ENCODE results near the gene SLC30A4.

Gene SLC30A4

DNA sequence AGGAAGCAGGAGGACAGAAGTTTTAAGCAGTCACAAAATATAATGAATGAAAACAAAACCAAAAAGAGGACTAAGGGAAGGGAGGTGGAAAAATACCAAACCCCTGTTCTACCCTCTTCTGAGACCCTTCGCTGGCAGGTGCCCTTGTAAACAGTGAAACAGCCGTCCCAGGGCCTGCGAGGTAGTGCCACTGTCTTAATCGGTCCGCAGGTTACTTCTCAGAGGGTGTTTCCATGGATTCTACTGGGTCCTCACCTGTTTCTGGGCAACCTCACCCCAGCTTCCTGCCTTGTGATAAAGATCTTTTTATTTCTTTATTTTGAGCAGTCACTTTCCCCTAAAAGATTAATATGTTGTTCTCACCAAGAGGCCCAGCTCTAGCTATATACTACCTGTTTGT, 65.3 kb downstream of the SLC30A4 start:
- H3K36me3 ChIP-seq (ENCODE audit: insufficient read depth, low read length), result no peaks in the 10 kb centered on the region
- no peak overlapping the region; the same call in 1 of the 2 replicates for H2AFZ ChIP-seq (ENCODE audit: low read length)
- H3K27me3 ChIP-seq (ENCODE audit: insufficient read depth, low read length, poor library complexity, severe bottlenecking), result no peaks in the 10 kb centered on the region
- no peaks in the 10 kb centered on the region for H3K9me3 ChIP-seq (ENCODE audit: insufficient read depth, low read depth, low read length)
- no peaks in the 10 kb centered on the region for H3K79me2 ChIP-seq (ENCODE audit: insufficient read depth, low read length)
- no peak overlapping the region for H3K9ac ChIP-seq (ENCODE audit: low read depth, low read length, poor library complexity, severe bottlenecking)
- peaks cover 36% of the 10 kb centered on the region for H3K4me1 ChIP-seq (ENCODE audit: insufficient read depth, low read length, poor library complexity, severe bottlenecking)
- no peak for TF ChIP-seq EZH2phosphoT487 (IDR thresholded peaks at IDR 0.05; ENCODE audit: borderline replicate concordance)
- TF ChIP-seq, protein P1, sequence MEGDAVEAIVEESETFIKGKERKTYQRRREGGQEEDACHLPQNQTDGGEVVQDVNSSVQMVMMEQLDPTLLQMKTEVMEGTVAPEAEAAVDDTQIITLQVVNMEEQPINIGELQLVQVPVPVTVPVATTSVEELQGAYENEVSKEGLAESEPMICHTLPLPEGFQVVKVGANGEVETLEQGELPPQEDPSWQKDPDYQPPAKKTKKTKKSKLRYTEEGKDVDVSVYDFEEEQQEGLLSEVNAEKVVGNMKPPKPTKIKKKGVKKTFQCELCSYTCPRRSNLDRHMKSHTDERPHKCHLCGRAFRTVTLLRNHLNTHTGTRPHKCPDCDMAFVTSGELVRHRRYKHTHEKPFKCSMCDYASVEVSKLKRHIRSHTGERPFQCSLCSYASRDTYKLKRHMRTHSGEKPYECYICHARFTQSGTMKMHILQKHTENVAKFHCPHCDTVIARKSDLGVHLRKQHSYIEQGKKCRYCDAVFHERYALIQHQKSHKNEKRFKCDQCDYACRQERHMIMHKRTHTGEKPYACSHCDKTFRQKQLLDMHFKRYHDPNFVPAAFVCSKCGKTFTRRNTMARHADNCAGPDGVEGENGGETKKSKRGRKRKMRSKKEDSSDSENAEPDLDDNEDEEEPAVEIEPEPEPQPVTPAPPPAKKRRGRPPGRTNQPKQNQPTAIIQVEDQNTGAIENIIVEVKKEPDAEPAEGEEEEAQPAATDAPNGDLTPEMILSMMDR (conservative IDR thresholded peaks at IDR 0.05; ENCODE audit: low read length), result no peak
- peak overlapping the region; percentile 74 for H3K4me3 ChIP-seq (ENCODE audit: low read length, poor library complexity, severe bottlenecking)
- H3K9me2 ChIP-seq (replicated peaks; ENCODE audit: low read depth, low read length), result no peaks in the 10 kb centered on the region
- H4K20me1 ChIP-seq (ENCODE audit: insufficient read depth, low read length, poor library complexity, severe bottlenecking), result no peaks in the 10 kb centered on the region
- H3K4me2 ChIP-seq (ENCODE audit: low read depth, low read length, poor library complexity, severe bottlenecking), result peak overlapping the region; percentile 87
- no peaks in the 10 kb centered on the region for H3F3A ChIP-seq (ENCODE audit: low read depth)

DNA sequence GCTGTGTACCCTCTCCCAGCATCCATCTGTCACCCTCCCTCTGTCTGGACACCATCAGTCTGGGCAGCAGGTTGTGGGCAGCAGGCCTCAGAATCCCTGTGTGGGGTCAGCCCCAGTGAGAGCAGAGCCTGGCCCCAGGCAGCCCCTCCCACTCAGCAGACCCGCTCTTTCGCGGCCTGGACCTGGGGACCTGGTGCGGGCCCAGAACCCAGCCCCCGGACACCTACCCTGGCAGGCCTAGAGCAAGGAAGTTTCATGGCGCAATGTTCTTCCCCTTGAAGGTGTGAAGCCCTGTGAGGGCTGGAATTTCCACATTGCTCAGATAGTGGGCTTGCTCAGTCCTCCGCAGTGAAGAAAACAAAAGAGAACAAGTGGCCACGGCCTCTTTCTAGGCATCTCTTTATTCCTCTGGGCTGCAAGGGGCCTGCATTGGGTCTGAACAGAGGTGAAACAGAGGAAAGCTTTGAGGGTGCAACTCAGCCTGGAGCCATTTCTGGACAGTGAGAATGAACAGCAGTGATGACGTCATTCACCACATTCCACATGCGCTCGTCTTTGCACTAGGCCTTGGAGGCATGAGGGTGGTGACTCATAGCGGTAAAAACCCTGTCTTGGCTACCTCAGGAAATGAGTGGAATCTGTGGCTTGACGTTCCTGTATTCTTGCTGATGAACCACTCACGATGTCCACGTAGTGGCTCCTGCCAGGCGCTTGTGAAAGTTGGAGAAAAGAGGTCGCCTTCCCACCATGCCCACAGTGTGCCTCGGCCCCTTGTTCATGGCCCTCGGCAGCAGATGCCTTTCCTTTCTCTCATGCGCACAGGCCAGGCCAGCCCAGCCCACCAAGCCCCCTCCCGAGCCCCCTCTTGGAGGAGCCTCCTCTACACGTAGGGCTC, 66.1 kb downstream of the SLC30A4 start:
- Histone ChIP-seq H3K9ac (ENCODE audit: low read depth, low read length, poor library complexity, severe bottlenecking) (no peak overlapping the region), H4K20me1 (ENCODE audit: insufficient read depth, low read length, poor library complexity, severe bottlenecking) (no peaks in the 10 kb centered on the region), H3K4me2 (ENCODE audit: low read depth, low read length, poor library complexity, severe bottlenecking) (peak overlapping the region; percentile 87), H3K9me3 (ENCODE audit: insufficient read depth, low read depth, low read length) (no peaks in the 10 kb centered on the region), H3K36me3 (ENCODE audit: insufficient read depth, low read length) (no peaks in the 10 kb centered on the region), H3K79me2 (ENCODE audit: insufficient read depth, low read length) (no peaks in the 10 kb centered on the region), H3K4me3 (ENCODE audit: low read length, poor library complexity, severe bottlenecking) (peak overlapping the region; percentile 74), H3K4me1 (ENCODE audit: insufficient read depth, low read length, poor library complexity, severe bottlenecking) (peaks cover 36% of the 10 kb centered on the region), H3F3A (ENCODE audit: low read depth) (no peaks in the 10 kb centered on the region), H3K27me3 (ENCODE audit: insufficient read depth, low read length, poor library complexity, severe bottlenecking) (no peaks in the 10 kb centered on the region), H3K9me2 (replicated peaks; ENCODE audit: low read depth, low read length) (no peaks in the 10 kb centered on the region), H2AFZ (ENCODE audit: low read length) (peak overlapping the region; percentile 71; the same call in 1 of the 2 replicates)
- TF ChIP-seq, protein P1 (conservative IDR thresholded peaks at IDR 0.05; ENCODE audit: low read length), result no peak
- no peak for TF ChIP-seq EZH2phosphoT487 (IDR thresholded peaks at IDR 0.05; ENCODE audit: borderline replicate concordance)

DNA sequence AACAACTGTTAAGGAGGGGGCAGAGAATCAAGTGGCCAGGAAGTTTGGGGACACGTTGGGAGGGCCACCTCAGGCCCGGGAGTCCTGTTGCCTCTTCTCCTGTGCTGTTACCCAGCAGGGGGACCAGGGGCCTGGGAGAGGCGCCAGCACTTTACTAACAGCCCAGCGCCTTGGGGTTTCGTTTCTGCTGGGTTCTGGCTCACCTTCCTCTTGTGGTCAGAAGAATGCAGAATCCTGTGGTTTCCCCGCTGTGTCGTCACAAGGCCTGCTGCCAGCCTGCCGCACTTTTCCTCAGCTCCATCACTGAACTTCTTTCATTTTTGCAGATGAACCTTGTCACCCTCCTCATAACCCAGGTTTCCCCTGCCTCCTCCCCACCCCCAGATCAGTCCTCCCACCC, 67.7 kb downstream of the SLC30A4 start:
- Histone ChIP-seq H3K36me3 (ENCODE audit: insufficient read depth, low read length) (no peaks in the 10 kb centered on the region), H4K20me1 (ENCODE audit: insufficient read depth, low read length, poor library complexity, severe bottlenecking) (no peaks in the 10 kb centered on the region), H3K4me2 (ENCODE audit: low read depth, low read length, poor library complexity, severe bottlenecking) (peak overlapping the region; percentile 82), H3F3A (ENCODE audit: low read depth) (no peaks in the 10 kb centered on the region), H3K9me2 (replicated peaks; ENCODE audit: low read depth, low read length) (no peaks in the 10 kb centered on the region), H3K4me1 (ENCODE audit: insufficient read depth, low read length, poor library complexity, severe bottlenecking) (peaks cover 36% of the 10 kb centered on the region), H3K79me2 (ENCODE audit: insufficient read depth, low read length) (no peaks in the 10 kb centered on the region), H3K27me3 (ENCODE audit: insufficient read depth, low read length, poor library complexity, severe bottlenecking) (no peaks in the 10 kb centered on the region), H3K4me3 (ENCODE audit: low read length, poor library complexity, severe bottlenecking) (peak overlapping the region; percentile 63), H3K9me3 (ENCODE audit: insufficient read depth, low read depth, low read length) (no peaks in the 10 kb centered on the region), H3K9ac (ENCODE audit: low read depth, low read length, poor library complexity, severe bottlenecking) (peak overlapping the region; percentile 59), H2AFZ (ENCODE audit: low read length) (peak overlapping the region; percentile 80)
- no peak for TF ChIP-seq EZH2phosphoT487 (IDR thresholded peaks at IDR 0.05; ENCODE audit: borderline replicate concordance)
- TF ChIP-seq, protein P1 (conservative IDR thresholded peaks at IDR 0.05; ENCODE audit: low read length), result no peak

Data from Loucy (cell line).